ENCODE measurements around the gene GID4.

Gene GID4

GRCh38 chr17:18017958-18018357 lies 21.2 kb upstream of the GID4 start:
- no peak for DNase-seq

DNA sequence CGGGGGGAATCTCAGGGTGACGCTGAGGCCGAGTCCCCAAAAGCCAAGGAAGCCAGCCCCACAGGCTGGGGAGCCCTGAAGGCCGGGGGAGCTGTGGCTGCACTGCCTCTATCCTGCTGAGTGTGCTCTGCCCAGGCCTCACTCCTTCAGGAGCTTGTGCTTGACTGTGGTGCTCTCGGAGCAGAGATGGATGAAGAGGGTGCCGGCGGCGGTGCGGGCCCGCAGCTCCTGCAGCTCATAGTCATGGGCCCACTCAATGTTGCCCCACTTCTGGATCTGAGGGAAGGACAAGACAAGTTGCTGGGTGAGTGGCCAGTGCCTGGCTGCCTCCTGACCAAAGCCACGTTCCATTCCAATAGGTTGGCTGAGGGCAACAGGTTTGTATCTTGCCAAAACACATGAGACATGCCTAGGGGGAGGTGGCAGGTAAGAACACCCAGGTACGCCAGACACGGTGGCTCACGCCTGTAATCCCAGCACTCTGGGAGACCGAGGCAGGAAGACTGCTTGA lies 20.7 kb upstream of the GID4 start:
- no peak for DNase-seq

DNA sequence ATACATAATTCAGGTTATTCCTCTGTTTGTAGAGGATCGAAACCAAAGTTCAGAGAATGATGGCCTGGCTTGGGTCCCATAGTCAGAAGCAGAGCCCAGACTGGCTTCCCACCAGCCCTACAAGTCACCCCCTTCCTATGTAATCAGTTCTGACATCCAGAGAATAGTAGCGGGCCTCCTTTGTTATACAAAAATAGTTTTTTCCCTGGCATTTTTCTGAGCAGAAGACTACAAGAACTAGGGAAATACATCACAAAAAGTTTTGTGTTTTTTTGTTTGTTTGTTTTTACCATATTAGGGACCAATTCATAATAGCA lies 19.4 kb upstream of the GID4 start:
- DNase-seq = no peak

- DNase-seq = no peak
Measured at GRCh38 chr17:18020971-18021370, 18.2 kb upstream of the GID4 start.

DNA sequence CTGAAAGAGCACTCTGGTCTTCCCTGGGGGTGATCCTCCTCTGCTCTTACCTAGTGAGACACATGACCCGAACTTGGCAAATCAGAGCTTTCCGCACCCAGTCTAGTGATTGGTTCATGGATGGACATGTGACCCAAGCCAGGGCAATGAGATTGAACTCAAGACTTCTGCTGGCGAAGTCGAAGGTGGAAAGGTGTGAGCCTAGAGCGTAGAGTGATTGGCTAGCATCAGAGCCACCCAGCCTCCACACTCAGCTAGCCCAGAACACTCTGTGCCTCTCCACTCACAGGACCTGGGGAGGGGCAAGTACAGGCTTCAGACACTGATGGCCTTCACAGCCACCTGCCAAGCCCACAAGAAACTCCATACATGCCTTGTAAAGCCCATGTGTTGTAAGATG lies 17.8 kb upstream of the GID4 start:
- DNase-seq = no peak

- DNase-seq = peak; percentile 34
Measured at GRCh38 chr17:18025241-18025944, 13.8 kb upstream of the GID4 start.

- DNase-seq = peak; percentile 8
Measured at GRCh38 chr17:18025945-18026776, 13.0 kb upstream of the GID4 start.

DNA sequence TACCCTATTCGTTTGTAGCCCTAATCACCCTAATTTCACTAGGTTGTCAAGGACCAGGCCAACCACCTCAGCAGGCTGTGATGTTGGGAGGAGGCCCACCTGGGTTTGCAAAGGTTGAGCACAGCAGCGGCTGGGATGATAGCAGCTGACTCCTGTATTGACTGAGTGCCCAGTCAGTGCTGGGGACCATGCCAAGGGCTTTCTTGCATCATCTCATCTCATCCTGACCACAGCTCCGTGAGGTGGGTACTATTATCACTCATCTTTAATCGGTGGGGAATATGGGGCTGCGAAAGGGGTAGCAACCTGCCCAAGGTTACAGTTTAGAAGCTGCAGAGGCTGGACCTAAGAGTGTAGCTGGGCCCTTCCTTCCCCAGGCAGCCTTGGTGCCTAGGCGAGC lies 11.9 kb upstream of the GID4 start:
- DNase-seq = no peak

- no peak for DNase-seq
Measured at GRCh38 chr17:18028114-18028951, 10.9 kb upstream of the GID4 start.

GRCh38 chr17:18028952-18029540 lies 10.2 kb upstream of the GID4 start:
- DNase-seq = no peak

DNA sequence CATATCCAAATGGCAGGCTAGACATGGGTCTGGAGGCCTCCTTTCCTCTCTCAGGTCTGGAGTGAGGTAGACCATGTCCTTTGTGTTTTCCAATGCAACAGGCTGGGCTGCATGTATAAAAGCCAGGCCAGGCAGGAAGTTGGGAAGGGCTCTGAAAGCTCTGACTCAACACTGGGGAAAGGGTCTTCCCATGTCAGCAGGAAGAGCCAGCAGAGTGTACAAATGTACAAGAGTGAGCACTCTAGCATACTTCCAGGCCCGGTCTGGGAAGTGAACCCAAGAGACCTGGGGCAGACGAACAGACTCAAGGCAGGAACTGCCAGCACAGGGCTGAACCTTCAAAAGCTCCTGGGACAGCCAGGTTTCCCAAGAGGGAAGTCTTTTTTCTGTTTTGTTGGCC lies 7.3 kb upstream of the GID4 start:
- no peak for DNase-seq

GRCh38 chr17:18033442-18034099 lies 5.6 kb upstream of the GID4 start:
- peak; percentile 39 for DNase-seq

DNA sequence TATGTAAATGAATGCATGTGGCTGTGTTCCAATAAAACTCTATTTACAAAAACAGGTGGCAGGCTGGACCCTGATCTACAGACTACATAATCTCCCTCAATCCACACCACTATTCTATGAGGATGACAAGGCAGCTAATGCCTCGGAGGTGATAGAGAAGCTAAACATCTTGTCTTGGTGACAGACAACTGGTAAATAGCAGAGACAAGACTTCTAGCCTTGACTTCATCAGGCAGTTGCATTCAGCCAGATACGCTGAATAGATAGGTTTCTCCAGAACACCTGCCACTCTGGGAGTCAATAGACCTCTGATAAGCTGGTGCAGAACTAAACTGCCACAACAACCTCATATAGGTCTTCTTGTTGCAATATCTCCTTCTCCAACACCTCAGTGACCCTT lies 3.5 kb upstream of the GID4 start:
- no peak for DNase-seq

GRCh38 chr17:18037486-18037885 lies 1.7 kb upstream of the GID4 start:
- DNase-seq = no peak

GRCh38 chr17:18038149-18038850 lies 908 bp upstream of the GID4 start:
- DNase-seq = peak; percentile 35

GRCh38 chr17:18039535-18040260 lies 490 bp downstream of the GID4 start:
- DNase-seq = peak; percentile 28

GRCh38 chr17:18040261-18040858 lies 1.2 kb downstream of the GID4 start:
- DNase-seq = no peak

DNA sequence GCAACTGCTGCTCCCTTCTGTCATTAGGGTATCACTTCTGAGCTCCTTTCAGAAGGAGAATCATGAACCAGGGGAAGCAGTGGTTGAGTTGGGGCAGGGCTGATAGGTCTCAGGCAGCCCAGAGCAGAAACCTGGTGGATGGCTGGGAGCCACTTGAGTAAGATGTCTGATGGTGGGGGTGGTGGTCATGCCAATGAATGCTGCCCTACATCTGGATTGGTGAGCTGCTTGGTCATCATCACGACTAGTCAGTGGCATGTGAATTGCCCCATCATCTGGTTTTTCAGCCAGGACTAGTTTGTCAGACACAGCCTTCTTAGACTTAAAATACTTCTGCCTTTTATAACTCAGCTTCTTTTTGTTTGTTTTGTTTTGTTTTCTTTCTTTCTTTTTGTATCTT lies 2.6 kb downstream of the GID4 start:
- DNase-seq = no peak

DNA sequence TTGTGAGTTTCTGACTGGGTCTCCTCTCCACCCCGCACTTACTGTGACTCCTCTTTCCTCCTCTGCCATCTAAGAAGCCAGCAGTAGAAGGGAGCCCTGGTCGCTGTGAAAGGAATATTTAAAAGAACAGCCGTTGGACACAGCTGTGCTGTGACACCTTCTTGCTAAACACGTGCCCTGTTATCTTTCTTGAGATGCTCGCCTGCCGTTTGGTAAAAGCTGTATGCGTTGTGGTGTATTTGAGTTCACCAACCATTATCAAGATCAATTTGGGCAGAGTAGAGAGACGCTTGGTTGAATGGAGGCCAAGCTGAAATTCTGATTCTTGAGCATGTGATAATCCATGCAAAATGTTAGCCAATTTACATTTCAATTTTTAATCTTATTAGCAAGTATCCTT lies 3.8 kb downstream of the GID4 start:
- DNase-seq = no peak

DNA sequence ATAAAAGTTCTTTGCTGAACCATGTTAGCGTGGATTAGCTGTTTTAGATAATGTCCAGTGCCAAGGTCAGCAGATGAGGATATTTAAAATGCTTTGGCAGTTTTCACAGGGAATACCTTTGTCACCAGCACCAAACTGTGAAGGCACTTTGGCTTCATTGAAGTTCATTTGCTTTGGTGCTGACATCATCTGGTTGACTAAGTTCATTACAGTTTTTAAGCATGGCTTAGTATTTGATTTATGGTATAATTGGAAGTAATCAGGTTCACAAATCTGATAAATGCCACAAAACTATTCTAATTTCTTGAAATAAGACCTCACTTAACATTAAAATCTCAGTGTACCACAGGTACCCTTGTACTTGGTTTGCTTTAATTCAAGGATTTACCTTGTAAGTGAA lies 4.3 kb downstream of the GID4 start:
- no peak for DNase-seq

- DNase-seq = no peak
Measured at GRCh38 chr17:18044609-18045008, 5.4 kb downstream of the GID4 start.
